NCI-H2029 treated with DMSO at 0.1 percent for 48 hours (cell line): ENCODE data around the gene LPIN2.
"Not testable (repeated sequence)": the region's sequence is repeated elsewhere in the genome, so short reads cannot be mapped to it uniquely, and the experiment has no call there.

Source experiments
- DNase-seq: peaks from one replicate; lab custom pipeline; 2025; lab: John Stamatoyannopoulos, UW

The LPIN2 gene, protein sequence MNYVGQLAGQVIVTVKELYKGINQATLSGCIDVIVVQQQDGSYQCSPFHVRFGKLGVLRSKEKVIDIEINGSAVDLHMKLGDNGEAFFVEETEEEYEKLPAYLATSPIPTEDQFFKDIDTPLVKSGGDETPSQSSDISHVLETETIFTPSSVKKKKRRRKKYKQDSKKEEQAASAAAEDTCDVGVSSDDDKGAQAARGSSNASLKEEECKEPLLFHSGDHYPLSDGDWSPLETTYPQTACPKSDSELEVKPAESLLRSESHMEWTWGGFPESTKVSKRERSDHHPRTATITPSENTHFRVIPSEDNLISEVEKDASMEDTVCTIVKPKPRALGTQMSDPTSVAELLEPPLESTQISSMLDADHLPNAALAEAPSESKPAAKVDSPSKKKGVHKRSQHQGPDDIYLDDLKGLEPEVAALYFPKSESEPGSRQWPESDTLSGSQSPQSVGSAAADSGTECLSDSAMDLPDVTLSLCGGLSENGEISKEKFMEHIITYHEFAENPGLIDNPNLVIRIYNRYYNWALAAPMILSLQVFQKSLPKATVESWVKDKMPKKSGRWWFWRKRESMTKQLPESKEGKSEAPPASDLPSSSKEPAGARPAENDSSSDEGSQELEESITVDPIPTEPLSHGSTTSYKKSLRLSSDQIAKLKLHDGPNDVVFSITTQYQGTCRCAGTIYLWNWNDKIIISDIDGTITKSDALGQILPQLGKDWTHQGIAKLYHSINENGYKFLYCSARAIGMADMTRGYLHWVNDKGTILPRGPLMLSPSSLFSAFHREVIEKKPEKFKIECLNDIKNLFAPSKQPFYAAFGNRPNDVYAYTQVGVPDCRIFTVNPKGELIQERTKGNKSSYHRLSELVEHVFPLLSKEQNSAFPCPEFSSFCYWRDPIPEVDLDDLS

DNA sequence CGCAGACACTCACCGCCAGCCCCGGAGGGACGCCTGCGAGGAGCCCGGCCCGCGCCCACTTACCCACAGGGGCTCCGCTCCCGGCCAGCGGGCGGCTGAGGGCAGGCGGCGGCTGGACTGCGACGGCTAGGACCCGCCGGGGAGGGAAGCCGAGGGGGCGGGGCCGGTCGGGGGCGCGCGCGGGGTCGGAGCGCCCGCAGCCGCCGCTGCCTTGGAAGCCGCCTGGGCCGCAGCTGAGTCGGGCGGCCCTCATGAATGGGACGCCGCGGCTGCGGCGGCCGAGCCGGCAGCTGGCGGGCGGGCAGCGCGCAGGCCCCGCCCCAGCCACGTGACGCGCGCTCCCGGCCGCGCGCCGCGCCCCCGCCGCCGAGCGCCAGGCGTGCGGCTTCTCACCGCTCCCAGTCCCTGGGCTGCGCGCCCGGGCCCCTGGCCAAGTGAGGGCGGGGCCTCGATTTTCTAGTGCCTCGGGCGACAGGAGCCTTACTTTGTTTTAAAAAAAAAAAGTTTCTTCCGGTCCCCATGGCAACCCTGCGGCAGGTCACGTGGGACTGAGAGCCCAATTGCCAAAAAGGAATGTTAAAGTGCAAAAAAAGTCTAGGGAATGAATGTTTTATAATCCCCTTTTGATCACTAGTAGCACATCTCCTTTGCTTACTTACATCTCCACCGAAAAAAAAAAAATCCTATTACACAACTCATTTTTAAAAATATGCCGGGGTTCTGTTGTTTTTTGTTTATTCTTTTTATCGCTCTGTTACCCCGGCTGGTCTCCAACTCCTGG, at the start of gene LPIN2:
TSS of gene LPIN2 (minus strand) at position 121 of the 781 bp plus-strand sequence. CDS start 52,304 bp downstream, outside the sequence.
- peak; percentile 58 for DNase-seq

GRCh38 chr18:3061581-3062312, 48.8 kb upstream of the LPIN2 start:
- no peak for DNase-seq

- DNase-seq: no peak
Observed at GRCh38 chr18:3060667-3061580, 48.0 kb upstream of the LPIN2 start.

- DNase-seq: no peak
Observed at GRCh38 chr18:3059272-3059671, 46.3 kb upstream of the LPIN2 start.

- no peak for DNase-seq
Observed at GRCh38 chr18:3058328-3059191, 45.6 kb upstream of the LPIN2 start.

GRCh38 chr18:3057526-3057925, 44.6 kb upstream of the LPIN2 start:
- DNase-seq: no peak

- no peak for DNase-seq
Observed at GRCh38 chr18:3056311-3056710, 43.4 kb upstream of the LPIN2 start.

DNA sequence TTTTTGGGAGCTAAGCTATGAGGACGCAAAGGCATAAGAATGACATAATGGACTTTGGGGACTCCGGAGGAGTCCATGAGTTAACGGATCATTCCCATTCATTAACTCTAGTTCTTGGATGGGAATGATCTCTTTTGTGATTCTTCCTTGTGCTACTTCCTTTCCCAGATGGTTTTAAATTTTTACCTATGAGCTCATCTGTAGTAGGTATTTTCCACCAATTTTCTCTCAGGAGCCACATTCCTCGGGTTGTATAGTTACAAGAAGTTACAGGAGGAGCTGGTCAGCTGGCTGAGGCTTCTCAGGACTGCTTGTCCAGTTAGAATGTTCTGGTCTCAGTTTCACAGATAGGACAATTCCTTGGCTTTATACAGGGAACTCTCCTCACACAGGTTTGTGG, 42.9 kb upstream of the LPIN2 start:
- no peak for DNase-seq

- no peak for DNase-seq
Observed at GRCh38 chr18:3055186-3055728, 42.3 kb upstream of the LPIN2 start.

DNA sequence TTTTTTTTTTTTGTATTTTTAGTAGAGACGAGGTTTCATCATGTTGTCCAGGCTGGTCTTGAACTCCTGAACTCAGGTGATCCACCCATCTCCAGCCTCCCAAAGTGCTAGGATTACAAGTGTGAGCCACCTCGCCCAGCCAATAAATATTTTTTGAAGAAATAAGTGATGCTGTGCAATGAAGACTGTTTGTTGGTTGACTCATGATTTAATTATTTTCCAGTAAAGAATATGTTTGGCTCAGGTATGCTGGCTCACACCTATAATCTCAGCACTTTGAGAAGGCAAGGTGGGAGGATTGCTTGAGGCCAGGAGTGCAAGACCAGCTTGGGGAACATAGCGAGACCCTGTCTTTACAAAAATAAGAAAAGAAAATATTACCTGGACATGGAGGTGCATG, 41.8 kb upstream of the LPIN2 start:
- DNase-seq: no peak

- no peak for DNase-seq
Observed at GRCh38 chr18:3054214-3054613, 41.3 kb upstream of the LPIN2 start.

DNA sequence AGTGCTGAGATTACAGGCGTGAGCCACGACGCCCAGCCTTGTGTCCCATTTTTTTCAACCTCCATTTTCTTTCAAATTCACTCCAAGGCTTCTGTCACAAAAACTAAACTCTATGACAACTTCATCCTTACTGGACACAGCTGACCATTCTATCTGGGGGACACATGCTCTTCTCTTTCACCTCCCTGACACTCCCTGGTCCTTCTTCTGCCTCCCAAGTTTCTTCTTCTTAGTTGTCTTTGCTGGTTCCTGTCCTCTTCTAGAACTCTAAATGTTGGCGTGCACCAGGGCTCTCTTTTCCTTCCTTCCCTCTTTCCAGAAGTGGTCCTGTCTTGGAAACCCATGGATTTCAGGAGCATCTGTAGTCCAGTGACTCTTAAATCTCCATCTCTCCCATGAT, 40.1 kb upstream of the LPIN2 start:
- no peak for DNase-seq

DNA sequence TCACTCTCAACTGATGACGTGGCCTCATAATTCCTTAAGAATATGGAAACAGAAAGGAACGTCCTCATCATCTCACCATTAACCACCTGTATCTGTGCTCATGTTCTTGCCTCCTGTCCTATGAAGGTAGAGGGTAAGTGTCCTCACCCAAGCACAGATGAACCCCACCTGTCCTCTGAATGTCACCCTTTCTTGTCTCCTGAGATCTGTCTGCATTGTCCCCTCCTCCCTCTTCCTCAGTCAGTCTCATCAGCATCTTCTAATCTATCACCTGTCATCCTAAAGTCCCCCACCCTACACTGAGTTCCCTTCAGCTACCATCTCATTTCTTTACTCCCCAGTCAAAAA, 39.4 kb upstream of the LPIN2 start:
- DNase-seq: no peak

GRCh38 chr18:3051718-3052410, 38.9 kb upstream of the LPIN2 start:
- DNase-seq: peak; percentile 21

DNA sequence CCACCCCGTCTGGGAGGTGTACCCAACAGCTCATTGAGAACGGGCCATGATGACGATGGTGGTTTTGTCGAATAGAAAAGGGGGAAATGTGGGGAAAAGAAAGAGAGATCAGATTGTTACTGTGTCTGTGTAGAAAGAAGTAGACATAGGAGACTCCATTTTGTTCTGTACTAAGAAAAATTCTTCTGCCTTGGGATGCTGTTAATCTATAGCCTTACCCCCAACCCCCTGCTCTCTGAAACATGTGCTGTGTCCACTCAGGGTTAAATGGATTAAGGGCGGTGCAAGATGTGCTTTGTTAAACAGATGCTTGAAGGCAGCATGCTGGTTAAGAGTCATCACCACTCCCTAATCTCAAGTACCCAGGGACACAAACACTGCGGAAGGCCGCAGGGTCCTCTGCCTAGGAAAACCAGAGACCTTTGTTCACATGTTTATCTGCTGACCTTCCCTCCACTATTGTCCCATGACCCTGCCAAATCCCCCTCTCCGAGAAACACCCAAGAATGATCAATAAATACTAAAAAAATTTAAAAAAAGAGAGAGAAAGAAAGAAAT, 37.0 kb upstream of the LPIN2 start:
- not testable (repeated sequence) for DNase-seq

- no peak for DNase-seq
Observed at GRCh38 chr18:3048820-3049349, 35.9 kb upstream of the LPIN2 start.

GRCh38 chr18:3048121-3048520, 35.2 kb upstream of the LPIN2 start:
- DNase-seq: no peak

GRCh38 chr18:3046216-3046808, 33.4 kb upstream of the LPIN2 start:
- DNase-seq: no peak
